ENCODE measurements around the gene NUP133. TPM values are rescaled to one million over a fixed set of nuclear protein-coding genes. Genes with fewer than 3 reads are reported as not detected.

NUP133 gene
- total RNA-seq, 2 donors from 2014 or later = 42.1 to 52.1 TPM

DNA sequence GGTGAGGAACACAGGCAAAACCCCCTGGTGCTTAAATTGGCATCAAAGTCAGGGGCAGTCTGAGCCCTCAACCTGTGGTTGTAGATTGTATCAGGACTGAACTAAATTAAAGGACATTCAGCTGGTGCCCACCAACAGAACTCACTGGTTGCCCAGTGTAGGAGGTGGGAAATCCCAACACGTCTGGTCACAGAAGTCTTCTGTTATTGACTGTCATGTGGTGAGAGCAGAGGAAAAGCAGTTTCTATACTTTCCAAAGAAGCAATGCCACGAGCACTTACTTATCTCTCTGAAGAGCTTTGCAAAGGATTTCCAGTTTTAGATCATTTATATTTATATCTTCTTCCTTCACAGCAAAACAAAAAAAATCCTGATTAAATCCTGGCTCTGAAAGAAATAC, 59.3 kb downstream of the NUP133 start:
- no peaks in the 10 kb centered on the region for H3K9me3 Mint-ChIP-seq
- no peak for ATAC-seq (replicated peaks)
- no peaks in the 10 kb centered on the region for H3K27me3 Mint-ChIP-seq
- peaks cover 88% of the 10 kb centered on the region for H3K36me3 Mint-ChIP-seq (ENCODE audit: low read depth)
- H3K27ac Mint-ChIP-seq = no peak overlapping the region
- H3K4me3 Mint-ChIP-seq = no peak overlapping the region
- no peaks in the 10 kb centered on the region for H3K4me1 Mint-ChIP-seq

DNA sequence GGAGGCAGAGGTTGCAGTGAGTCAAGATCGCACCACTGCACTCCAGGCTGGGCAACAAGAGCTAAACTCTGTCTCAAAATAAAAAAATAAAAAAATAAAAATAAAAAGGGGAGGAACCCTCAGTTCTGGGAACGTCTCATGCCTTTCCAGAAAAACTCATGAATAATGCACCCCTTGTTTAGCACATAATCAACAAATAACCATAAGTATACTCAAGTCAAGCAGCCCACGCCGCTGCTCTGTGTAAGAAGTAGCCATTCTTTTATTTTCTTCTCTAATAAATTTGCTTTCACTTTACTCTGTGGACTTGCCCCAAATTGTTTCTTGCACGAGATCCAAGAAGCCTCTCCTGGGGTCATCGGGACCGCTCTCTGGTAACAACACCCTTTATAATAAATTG, 59.8 kb downstream of the NUP133 start:
- no peaks in the 10 kb centered on the region for H3K4me1 Mint-ChIP-seq
- ATAC-seq (replicated peaks) = no peak

DNA sequence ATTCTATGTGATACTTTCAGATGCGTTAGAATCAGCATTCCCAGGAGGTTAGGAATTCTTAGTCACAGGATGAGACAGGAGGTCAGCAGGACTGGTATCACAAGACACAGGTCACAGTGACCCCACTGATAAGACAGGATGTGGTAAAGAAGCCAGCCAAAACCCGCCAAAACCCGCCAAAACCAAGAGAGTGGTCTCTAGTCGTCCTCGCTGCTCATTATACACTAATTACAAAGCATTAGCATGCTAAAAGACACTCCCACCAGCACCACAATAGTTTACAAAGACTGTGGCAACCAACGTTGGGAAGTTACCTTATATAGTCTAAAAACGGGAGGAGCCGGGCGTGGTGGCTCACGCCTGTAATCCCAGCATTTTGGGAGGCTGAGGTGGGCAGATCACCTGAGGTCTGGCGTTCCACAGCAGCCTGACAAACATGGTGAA, 60.3 kb downstream of the NUP133 start:
- H3K27me3 Mint-ChIP-seq = no peaks in the 10 kb centered on the region
- no peaks in the 10 kb centered on the region for H3K9me3 Mint-ChIP-seq
- no peak overlapping the region for H3K27ac Mint-ChIP-seq
- H3K4me1 Mint-ChIP-seq = no peaks in the 10 kb centered on the region
- H3K4me3 Mint-ChIP-seq = no peak overlapping the region
- peaks cover 89% of the 10 kb centered on the region for H3K36me3 Mint-ChIP-seq (ENCODE audit: low read depth)
- no peak for ATAC-seq (replicated peaks)

More for the DNA sequence above, 59.8 kb downstream of the NUP133 start:
- H3K4me3 Mint-ChIP-seq = no peak overlapping the region
- no peaks in the 10 kb centered on the region for H3K27me3 Mint-ChIP-seq
- no peak overlapping the region for H3K27ac Mint-ChIP-seq
- no peaks in the 10 kb centered on the region for H3K9me3 Mint-ChIP-seq
- peaks cover 89% of the 10 kb centered on the region for H3K36me3 Mint-ChIP-seq (ENCODE audit: low read depth)

DNA sequence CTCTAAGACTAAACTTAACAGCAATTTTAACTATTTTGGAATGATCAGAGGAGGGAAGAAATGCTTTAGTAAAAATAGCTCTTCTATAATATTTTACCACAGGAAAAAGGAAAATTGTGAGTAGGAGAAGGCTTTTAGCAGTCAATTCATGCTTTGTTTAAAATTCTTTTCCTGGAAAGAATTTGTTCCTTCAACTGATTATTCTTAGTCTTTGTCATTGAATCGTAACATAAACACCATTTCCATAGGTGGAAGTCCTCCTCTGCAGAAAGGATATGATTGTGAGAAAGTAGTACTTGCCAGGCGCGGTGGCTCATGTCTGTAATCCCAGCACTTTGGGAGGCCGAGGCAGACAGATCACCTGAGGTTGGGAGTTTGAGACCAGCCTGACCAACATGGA, 62.3 kb downstream of the NUP133 start:
- no peak overlapping the region for H3K4me3 Mint-ChIP-seq
- H3K27me3 Mint-ChIP-seq = no peaks in the 10 kb centered on the region
- H3K4me1 Mint-ChIP-seq = peaks cover 8% of the 10 kb centered on the region
- ATAC-seq (replicated peaks) = no peak
- H3K9me3 Mint-ChIP-seq = no peaks in the 10 kb centered on the region
- peaks cover 94% of the 10 kb centered on the region for H3K36me3 Mint-ChIP-seq (ENCODE audit: low read depth)
- no peak overlapping the region for H3K27ac Mint-ChIP-seq

DNA sequence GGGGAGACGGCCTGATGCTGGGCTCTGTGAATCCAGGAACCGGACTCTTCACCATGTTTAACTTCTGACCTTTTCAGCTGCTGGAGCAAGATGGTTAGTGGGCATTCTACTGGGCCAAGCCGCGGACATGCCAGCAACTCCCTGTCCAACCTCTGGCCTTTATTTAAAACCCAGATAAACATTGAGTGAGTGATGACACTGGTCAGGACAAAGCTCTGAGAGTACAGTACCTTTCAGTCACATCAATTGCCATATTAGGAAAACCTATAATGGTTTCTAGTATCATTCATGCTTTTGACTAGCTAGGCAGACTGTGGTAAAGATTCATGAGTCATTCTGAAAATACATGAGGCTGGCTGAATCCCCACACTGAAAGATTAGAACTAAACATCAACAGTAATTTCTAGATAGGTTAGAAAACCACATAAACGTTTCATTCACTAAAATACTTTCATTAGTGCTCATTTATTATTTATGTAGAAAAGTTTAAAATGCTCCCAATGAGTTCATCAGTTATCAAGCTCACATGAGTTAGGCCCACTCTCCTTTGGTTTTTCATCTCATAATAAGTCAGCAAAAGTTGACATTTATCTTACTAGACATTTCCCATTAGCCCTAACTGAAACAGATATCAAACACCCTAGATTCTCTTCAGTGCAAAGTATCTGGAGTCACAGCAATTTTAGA, 67.1 kb downstream of the NUP133 start:
- H3K36me3 Mint-ChIP-seq (ENCODE audit: low read depth) = peaks cover 72% of the 10 kb centered on the region
- peak; percentile 97 for ATAC-seq (replicated peaks)
- H3K4me1 Mint-ChIP-seq = peaks cover 14% of the 10 kb centered on the region
- peak overlapping the region; percentile 88 for H3K27ac Mint-ChIP-seq
- peaks cover 7% of the 10 kb centered on the region for H3K27me3 Mint-ChIP-seq
- H3K4me3 Mint-ChIP-seq = peak overlapping the region; percentile 68
- H3K9me3 Mint-ChIP-seq = no peaks in the 10 kb centered on the region

DNA sequence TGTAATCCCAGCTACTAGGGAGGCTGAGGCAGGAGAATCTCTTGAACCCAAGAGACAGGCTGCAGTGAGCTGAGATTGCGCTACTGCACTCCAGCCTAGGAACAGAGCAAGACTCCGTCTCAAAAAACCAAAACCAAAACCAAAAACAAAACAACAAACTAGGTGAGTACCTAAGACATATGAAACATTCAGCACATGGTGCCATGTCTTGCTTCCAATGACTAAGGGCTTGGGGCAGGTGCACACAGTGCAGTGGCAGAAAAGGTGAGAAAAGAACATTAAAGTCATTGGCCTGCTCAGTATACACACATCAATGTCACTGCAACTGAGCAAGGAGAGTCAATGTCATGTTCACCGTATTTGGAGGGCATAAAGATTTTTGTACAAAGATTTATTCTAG, 70.1 kb downstream of the NUP133 start:
- Mint-ChIP-seq H3K4me3 (no peak overlapping the region), H3K27ac (no peak overlapping the region), H3K27me3 (peaks cover 24% of the 10 kb centered on the region), H3K9me3 (no peaks in the 10 kb centered on the region), H3K4me1 (peaks cover 14% of the 10 kb centered on the region), H3K36me3 (ENCODE audit: low read depth) (peaks cover 45% of the 10 kb centered on the region)
- no peak for ATAC-seq (replicated peaks)

DNA sequence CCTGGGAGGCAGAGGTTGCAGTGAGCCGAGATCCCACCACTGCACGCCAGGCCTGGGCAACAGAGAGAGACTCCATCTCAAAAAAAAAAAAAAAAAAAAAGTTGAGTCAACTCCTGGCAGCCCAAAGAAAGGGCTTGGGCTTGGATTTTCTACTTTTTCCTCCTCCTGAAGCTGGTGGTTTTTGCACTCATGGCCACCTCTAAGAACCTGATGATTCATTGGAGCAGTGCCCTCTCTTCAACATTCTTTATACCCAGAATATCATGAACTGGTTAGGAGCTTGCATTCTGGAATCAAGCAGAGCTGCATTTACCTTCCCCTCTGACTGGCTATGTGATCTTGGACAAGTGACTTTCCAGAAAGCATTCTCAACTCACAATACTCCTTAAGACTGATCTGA, 70.7 kb downstream of the NUP133 start:
- peaks cover 14% of the 10 kb centered on the region for H3K4me1 Mint-ChIP-seq
- peaks cover 24% of the 10 kb centered on the region for H3K27me3 Mint-ChIP-seq
- peaks cover 40% of the 10 kb centered on the region for H3K36me3 Mint-ChIP-seq (ENCODE audit: low read depth)
- H3K4me3 Mint-ChIP-seq = no peak overlapping the region
- no peak overlapping the region for H3K27ac Mint-ChIP-seq
- no peak for ATAC-seq (replicated peaks)
- H3K9me3 Mint-ChIP-seq = no peaks in the 10 kb centered on the region

DNA sequence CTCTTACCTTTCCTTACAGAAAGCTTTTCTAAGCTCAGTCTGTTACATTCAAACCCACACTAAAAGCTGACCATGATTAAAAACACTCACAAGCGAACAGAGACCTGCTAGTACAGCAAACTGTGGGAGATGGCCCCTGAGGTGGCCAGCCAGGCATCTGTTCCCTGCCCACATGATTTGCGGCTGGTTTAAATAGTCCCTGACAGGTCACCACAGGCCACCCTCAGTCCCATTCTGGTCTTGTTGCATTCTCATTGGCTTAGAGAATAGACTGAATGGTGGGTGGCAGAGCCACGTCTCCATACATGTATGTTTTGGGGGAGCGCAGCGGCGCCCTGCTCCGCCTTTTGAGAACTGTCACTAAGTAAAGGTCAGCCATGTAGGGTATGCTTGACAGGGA, 71.9 kb downstream of the NUP133 start:
- Mint-ChIP-seq H3K27me3 (peaks cover 31% of the 10 kb centered on the region), H3K36me3 (ENCODE audit: low read depth) (peaks cover 32% of the 10 kb centered on the region), H3K4me1 (peaks cover 15% of the 10 kb centered on the region), H3K4me3 (no peak overlapping the region), H3K27ac (no peak overlapping the region), H3K9me3 (no peaks in the 10 kb centered on the region)
- ATAC-seq (replicated peaks) = no peak

DNA sequence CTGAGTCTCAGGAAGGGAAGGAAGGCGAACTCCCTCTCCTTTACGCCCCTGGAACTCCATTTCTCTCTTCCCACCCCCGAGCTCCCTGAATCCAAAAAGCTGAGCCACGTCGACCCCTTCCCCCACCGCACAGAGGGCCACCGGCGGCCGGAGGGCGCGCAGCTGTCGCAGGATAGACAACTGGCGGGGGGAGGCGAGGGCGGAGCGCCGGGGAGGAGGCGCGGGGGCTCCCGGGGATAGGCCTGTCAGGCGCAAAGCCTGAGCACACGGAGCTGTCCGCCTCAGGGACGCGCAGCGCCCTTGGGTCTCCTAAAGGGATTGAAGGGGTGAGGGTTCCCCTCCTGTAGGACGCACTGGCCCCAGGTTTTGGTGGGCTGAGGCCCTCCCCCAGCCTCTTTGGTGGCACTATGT, 73.5 kb downstream of the NUP133 start:
- ATAC-seq (replicated peaks) = no peak
- H3K27me3 Mint-ChIP-seq = peaks cover 42% of the 10 kb centered on the region
- no peaks in the 10 kb centered on the region for H3K9me3 Mint-ChIP-seq
- peaks cover 9% of the 10 kb centered on the region for H3K4me1 Mint-ChIP-seq
- no peak overlapping the region for H3K27ac Mint-ChIP-seq
- H3K4me3 Mint-ChIP-seq = no peak overlapping the region
- peaks cover 20% of the 10 kb centered on the region for H3K36me3 Mint-ChIP-seq (ENCODE audit: low read depth)

DNA sequence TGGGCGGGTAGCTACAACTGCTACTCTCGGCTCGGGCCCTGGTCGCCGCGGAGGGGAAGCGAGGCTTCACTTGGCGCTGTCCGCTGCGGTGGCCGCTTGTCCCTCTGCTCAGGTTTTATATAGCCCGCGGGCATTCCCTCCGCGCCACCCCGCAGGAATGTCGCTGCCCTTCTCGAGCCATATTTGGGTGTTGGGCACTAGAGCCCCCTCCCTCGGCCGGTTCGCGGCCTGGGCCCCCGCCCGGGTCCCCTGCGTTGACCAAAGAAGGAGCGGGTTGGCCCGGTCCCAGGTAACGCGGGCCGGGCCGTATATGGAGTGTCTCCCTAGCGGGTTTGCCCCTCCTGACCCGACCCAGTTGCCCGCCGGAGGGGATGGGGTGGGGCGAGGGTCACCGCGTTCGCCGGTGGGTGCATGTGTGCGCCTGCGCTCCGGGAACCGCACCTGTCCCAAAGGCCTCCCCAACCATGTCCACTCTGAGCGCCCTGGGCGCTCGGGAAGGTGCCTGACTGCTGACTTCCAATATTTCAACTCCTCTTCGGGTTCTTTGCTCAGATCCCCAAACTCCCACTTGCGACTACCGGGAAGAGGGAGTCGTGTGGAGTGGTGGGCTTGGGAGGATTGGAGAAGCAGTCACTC, 74.0 kb downstream of the NUP133 start, which contains the start of gene ACTA1:
TSS of gene ACTA1 (minus strand) at position 90 of the 636 bp plus-strand sequence. CDS start 979 bp downstream, outside the sequence.
- H3K27me3 Mint-ChIP-seq = peaks cover 42% of the 10 kb centered on the region
- ATAC-seq (replicated peaks) = no peak
- H3K4me3 Mint-ChIP-seq = no peak within 1 kb of the TSS
- peaks cover 9% of the 10 kb centered on the region for H3K4me1 Mint-ChIP-seq
- H3K36me3 Mint-ChIP-seq (ENCODE audit: low read depth) = peaks cover 15% of the 10 kb centered on the region
- H3K9me3 Mint-ChIP-seq = no peaks in the 10 kb centered on the region
- no peak within 1 kb of the TSS for H3K27ac Mint-ChIP-seq

DNA sequence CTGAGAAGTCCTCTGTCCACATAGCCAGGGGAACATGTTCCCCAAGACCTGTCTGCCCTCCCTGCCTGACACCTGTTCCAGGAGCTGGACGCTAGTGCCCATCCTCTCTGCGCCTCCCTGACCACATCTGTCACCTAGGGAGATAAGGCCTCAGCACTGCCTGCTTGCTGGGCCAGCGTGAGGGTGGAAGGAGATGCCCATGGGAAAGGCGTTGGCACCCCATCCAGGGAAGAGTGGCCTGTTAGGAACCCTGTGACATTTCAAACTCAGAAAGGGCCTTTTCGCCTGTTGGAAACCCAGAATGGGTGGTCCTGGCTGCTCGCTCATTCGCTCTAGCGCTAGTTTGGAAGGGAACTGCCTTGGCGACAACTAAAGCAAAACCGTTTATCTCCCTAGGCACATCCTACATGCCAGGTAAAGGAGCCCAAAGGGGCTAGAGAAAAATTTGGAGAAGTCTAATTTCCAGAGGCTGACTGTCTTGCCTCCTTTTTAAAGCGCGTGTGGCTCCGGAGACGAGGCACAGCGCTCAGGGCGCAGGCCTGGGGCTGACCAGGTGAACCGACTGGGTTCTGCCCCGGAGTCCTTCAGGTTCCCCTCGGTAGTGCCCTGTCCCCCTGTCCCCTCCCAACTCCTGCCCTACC, 74.7 kb downstream of the NUP133 start:
- no peak overlapping the region for H3K27ac Mint-ChIP-seq
- H3K4me3 Mint-ChIP-seq = no peak overlapping the region
- ATAC-seq (replicated peaks) = no peak
- no peaks in the 10 kb centered on the region for H3K9me3 Mint-ChIP-seq
- H3K4me1 Mint-ChIP-seq = peaks cover 9% of the 10 kb centered on the region
- peaks cover 8% of the 10 kb centered on the region for H3K36me3 Mint-ChIP-seq (ENCODE audit: low read depth)
- peaks cover 43% of the 10 kb centered on the region for H3K27me3 Mint-ChIP-seq

DNA sequence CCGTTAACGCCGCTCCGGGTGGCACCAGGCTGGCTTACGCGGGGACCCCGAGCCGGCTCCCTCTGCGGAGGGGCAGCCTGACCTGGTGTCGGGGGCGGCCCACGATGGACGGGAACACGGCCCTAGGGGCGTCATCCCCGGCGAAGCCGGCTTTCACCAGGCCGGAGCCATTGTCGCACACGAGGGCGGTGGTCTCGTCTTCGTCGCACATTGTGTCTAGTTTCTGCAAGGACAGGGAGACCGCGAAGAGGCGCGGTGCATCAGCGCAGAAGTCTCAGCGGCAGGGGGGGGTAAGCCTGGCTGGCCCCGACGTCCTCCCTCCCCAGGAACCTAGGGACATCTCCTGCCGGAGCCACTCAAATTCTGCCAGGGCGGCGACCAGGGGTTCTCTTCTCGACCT, 75.2 kb downstream of the NUP133 start:
- no peak for ATAC-seq (replicated peaks)
- Mint-ChIP-seq H3K36me3 (ENCODE audit: low read depth) (peaks cover 8% of the 10 kb centered on the region), H3K4me1 (peaks cover 9% of the 10 kb centered on the region), H3K27ac (no peak overlapping the region), H3K27me3 (peaks cover 49% of the 10 kb centered on the region), H3K4me3 (no peak overlapping the region), H3K9me3 (no peaks in the 10 kb centered on the region)

DNA sequence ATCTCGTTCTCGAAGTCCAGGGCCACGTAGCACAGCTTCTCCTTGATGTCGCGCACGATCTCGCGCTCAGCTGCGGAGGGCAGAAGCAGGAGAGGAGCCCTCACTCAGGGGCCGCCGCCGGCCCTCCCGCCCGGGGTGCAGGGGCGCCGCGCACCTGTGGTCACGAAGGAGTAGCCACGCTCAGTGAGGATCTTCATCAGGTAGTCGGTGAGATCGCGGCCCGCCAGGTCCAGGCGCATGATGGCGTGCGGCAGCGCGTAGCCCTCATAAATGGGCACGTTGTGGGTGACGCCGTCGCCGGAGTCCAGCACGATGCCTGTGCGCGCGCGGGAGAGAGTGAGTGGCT, 76.1 kb downstream of the NUP133 start:
- Mint-ChIP-seq H3K27me3 (peaks cover 49% of the 10 kb centered on the region), H3K4me1 (peaks cover 9% of the 10 kb centered on the region), H3K9me3 (no peaks in the 10 kb centered on the region), H3K4me3 (peak overlapping the region; percentile 79), H3K27ac (no peak overlapping the region), H3K36me3 (ENCODE audit: low read depth) (peaks cover 8% of the 10 kb centered on the region)
- ATAC-seq (replicated peaks) = no peak

DNA sequence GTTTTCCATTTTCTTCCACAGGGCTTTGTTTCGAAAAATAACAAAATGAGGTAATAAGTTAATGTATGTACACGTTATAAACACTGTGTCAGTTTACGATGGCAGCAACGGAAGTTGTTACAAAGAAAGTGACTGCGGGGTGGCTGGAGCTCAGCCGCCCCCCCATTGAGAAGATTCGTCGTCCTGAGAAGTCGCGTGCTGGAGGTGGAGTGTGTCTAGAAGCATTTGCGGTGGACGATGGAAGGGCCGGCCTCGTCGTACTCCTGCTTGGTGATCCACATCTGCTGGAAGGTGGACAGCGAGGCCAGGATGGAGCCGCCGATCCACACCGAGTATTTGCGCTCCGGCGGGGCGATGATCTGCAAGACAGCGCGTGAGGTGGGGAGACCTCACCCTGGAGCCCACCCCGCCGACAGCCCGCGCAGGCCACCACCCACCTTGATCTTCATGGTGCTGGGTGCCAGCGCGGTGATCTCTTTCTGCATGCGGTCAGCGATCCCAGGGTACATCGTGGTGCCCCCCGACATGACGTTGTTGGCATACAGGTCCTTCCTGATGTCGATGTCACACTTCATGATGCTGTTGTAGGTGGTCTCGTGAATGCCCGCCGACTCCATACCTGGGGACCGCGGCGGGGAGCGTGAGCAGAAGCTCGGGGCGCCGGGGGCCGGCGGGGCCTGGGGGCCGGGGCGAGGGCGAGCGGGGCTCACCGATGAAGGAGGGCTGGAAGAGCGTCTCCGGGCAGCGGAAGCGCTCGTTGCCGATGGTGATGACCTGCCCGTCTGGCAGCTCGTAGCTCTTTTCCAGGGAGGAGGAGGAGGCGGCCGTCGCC, 76.6 kb downstream of the NUP133 start:
- no peak overlapping the region for H3K27ac Mint-ChIP-seq
- peaks cover 8% of the 10 kb centered on the region for H3K36me3 Mint-ChIP-seq (ENCODE audit: low read depth)
- peaks cover 52% of the 10 kb centered on the region for H3K27me3 Mint-ChIP-seq
- H3K9me3 Mint-ChIP-seq = no peaks in the 10 kb centered on the region
- peaks cover 9% of the 10 kb centered on the region for H3K4me1 Mint-ChIP-seq
- H3K4me3 Mint-ChIP-seq = peak overlapping the region; percentile 79
- ATAC-seq (replicated peaks) = no peak

All from activated T-helper 17 cell treated with anti-CD3 and anti-CD28 coated beads, Interleukin-2, amount 50 U/mL, for 72 hours (primary cell).